GM12875 (cell line): ENCODE data around the gene STAT4.

ENCODE experiments used
- H3K4me3 ChIP-seq: one replicate; pipeline ENCODE4 v1.5.1; 2011; ENCODE audit warnings: low read depth, low read length, control low read depth
- TF ChIP-seq, protein P1 (sequence below): IDR thresholded peaks from 2 replicates; pipeline ENCODE4 v1.5.1; 2011; ENCODE audit warnings: low read depth, mild to moderate bottlenecking, control low read depth, inconsistent platforms, low read length, moderate library complexity, borderline replicate concordance; ENCODE audit not compliant: insufficient read depth

The STAT4 gene

DNA sequence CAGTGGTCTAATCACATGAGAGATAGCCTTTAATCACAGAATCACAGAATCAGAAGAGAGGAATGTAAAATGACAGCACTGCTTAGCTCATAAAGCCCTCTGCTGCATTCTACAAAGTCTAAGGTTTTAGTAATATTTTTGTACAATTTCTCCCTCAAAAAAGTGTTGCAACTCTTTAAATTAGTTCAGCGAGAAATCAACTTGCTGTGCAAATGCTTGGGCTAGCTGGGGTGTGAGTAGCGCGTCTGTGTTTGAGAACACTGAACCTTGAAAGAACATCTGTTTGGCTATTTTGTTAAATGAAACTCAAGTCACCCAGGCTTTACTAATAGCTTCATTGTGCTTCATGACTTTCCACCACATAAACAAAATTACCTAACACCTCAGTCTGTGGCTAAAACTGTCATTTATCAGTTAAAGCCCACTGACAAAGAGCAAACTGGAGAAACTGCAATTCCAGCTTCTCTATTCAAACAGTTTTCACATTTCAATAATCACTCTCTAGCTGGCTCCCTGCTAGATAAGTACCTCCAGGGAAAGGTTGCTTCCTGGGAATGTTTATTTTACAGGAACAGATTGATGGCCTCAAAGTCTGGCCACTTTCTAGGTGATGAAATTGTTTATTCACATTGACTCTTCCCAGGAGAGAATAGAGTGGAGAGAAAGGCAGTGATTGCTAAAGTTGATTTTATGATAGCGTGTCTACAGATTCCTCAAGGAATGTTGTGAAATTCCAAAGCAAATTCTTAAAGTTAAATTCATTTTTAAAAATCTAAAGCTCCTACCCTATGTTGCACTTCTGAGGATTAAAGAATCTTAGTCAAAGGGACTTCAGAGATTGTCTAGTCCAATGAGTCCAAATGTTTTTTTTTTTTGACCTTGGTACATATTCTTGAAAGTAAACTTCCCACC lies 100.8 kb downstream of the STAT4 start:
- TF ChIP-seq, protein P1, sequence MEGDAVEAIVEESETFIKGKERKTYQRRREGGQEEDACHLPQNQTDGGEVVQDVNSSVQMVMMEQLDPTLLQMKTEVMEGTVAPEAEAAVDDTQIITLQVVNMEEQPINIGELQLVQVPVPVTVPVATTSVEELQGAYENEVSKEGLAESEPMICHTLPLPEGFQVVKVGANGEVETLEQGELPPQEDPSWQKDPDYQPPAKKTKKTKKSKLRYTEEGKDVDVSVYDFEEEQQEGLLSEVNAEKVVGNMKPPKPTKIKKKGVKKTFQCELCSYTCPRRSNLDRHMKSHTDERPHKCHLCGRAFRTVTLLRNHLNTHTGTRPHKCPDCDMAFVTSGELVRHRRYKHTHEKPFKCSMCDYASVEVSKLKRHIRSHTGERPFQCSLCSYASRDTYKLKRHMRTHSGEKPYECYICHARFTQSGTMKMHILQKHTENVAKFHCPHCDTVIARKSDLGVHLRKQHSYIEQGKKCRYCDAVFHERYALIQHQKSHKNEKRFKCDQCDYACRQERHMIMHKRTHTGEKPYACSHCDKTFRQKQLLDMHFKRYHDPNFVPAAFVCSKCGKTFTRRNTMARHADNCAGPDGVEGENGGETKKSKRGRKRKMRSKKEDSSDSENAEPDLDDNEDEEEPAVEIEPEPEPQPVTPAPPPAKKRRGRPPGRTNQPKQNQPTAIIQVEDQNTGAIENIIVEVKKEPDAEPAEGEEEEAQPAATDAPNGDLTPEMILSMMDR: no peak
- H3K4me3 ChIP-seq: no peak overlapping the region

DNA sequence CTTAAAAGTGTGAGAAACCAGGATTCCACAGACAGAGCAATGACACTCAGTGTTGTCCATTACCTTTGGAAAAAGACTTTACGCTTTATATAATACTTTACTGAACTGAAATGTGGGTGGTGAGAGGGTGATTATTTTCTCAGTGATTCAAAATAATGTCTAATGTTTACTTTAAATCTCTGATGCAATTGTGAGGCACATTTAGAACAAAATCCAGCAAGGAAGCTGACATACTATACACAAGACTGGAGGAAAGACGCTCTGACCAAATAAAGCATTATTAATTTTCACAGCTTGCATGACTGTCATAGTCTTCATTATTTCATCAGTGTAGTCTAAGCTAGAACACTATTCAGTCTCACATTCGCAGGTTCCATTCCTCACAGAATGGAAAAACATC lies 102.7 kb downstream of the STAT4 start:
- H3K4me3 ChIP-seq: no peak overlapping the region
- TF ChIP-seq, protein P1: no peak

DNA sequence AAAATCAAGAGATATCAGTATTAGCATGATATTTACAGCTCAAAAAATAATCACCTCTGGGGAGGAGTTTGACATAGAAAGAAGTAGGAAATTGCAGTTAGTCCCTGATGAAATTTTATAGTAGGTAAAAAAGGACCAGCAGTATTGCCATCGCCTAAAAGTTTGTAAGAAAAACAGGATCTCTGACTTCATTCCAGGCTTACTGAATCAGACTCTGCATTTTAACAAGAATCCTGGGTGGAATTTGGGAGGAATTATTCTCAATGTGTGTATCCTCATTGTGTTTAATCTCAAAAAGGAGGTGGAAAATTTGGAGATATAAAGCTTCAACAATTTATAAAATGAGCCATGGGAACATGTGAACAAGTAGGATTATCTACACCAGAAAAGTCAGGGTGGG lies 105.7 kb downstream of the STAT4 start:
- no peak overlapping the region for H3K4me3 ChIP-seq
- TF ChIP-seq, protein P1: no peak

DNA sequence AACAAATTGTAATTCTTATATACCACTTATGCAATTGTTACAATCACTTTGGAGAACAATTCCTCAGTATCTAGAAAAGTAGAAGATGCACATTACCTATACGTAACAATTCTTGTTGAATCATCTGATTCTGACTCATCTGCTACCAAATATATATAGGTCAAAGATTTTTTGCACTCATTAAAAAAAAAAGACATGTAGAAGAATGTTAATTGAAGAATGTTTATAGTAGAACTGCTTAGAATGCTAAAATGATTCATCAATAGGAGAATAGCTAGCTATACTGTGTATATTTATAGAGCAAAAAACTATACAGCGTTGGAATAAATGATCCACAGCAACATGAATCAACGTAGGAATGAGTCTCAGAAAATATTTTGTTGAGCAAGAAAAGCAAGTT lies 107.4 kb downstream of the STAT4 start:
- H3K4me3 ChIP-seq: no peak overlapping the region
- TF ChIP-seq, protein P1: no peak

DNA sequence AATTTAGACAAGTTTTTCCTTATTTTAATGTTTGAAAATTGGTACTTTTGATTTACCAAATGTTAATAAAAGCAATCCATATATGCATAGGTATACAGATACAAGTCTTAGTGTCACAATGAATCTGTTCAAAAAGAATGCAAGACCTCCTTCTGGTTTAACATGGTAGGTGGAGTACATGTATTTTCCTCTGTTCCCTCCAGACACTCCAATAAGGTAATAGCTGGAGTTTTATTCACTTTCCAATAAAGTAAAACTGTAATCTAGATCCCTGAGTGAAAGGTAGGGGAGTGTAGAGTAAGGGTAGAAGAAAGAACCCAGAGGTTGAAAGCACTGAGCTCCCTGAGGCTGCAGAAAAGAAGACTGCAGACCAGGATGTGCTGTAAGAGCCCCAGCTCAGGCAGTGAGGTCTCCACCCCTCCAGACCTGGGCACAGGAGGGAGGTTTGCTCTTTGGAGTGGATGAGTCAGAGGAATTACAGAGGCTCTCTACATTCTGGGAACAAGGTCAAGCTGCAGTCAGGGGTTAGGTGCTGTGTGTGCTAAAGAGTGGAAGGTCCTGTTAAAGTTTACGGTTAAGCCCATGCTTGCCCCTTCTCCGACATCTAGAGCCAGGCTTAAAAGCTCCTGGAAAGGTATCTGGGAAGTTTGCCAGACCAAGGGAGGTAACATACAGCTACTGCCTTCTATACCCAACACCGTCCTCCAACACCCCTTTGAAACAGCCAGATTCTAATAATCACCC lies 109.2 kb downstream of the STAT4 start:
- TF ChIP-seq, protein P1: no peak
- no peak overlapping the region for H3K4me3 ChIP-seq

DNA sequence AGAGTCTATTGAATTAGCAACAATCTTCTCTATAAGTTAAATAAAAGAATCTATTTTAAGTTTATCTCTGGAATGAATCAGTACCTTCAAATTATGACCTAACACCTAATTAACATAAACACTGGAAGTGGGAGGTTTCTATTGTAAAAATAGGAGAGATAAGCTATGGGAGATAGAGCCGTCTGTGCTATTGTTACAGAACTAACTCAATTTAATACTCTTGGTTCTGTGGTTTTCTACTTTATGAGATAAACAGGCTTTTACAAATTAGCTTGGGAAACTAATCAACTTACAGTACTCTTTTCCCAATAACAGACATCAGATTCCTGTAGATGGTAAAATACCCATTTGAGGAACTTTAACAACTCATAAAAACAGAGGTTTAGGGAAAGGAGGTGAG lies 111.2 kb downstream of the STAT4 start:
- H3K4me3 ChIP-seq: no peak overlapping the region
- TF ChIP-seq, protein P1: no peak
